ENCODE measurements around the gene LARP6. TPM values are rescaled to one million over a fixed set of nuclear protein-coding genes. Genes with fewer than 3 reads are reported as not detected.

LARP6 gene
- total RNA-seq, 1 donor: 36.7 TPM

DNA sequence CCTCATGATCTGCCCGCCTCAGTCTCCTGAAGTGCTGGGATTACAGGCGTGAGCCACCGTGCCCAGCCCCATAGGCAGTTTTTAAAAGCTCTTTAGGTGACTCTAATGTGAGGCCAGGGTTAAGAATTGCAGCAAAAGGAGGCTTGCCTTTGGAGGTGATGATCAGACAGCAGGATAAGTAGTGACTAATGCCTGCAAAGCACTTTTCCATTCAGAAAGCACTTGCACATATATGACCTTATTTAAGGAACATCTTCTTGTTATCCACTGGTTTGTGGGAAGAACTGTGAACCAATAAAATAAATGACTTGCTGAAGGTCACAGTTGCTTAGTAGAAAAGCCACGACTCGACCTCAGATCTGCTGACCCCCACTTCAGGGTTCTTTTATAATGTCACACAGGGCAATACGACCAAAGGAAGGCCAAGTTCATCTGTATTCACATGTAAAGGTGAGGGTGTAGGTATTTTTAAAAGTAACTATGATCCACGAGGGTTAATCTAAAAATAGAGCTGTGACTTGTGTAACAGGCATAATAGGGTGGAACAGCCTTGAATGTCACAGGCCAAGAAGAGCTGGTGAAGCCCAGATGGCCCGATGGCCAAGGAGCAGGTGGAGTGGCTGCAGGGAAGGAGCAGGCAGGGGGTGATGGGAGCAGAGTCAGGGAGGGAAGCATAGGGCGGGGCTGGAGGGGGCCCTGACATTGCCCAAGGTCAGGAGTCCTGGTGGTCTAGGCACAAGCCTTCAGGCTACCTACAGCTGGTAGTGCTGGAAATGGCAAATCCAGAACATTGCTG lies 24.4 kb downstream of the LARP6 start:
- DNase-seq (ENCODE audit: low read depth): no peak
- TF ChIP-seq, protein P1, sequence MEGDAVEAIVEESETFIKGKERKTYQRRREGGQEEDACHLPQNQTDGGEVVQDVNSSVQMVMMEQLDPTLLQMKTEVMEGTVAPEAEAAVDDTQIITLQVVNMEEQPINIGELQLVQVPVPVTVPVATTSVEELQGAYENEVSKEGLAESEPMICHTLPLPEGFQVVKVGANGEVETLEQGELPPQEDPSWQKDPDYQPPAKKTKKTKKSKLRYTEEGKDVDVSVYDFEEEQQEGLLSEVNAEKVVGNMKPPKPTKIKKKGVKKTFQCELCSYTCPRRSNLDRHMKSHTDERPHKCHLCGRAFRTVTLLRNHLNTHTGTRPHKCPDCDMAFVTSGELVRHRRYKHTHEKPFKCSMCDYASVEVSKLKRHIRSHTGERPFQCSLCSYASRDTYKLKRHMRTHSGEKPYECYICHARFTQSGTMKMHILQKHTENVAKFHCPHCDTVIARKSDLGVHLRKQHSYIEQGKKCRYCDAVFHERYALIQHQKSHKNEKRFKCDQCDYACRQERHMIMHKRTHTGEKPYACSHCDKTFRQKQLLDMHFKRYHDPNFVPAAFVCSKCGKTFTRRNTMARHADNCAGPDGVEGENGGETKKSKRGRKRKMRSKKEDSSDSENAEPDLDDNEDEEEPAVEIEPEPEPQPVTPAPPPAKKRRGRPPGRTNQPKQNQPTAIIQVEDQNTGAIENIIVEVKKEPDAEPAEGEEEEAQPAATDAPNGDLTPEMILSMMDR (IDR thresholded peaks at IDR 0.05; ENCODE audit: insufficient read depth, low read depth, low read length): no peak
- H3K4me3 ChIP-seq (ENCODE audit: low read depth, low read length): no peak overlapping the region

DNA sequence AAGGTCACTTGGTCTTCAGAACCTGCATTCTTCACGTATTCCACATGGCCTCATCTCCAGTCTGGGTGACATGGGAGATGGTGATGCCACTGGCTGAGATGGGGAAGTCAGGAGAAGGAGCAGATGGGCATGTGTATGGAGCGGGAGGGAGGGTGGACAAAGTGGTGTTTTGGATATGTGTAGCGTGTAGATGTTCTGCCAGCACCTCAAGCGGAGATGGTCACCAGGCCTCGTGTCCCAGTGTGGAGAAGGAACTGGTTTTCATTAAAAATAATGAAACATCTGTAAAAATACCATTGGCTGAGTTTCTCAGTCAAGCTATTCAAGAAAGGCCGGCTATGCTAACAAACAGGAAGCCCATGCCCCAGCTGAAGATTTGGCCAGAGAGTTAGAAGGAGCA lies 26.2 kb downstream of the LARP6 start:
- no peak overlapping the region for H3K4me3 ChIP-seq (ENCODE audit: low read depth, low read length)
- TF ChIP-seq, protein P1 (IDR thresholded peaks at IDR 0.05; ENCODE audit: insufficient read depth, low read depth, low read length): no peak
- no peak for DNase-seq (ENCODE audit: low read depth)

DNA sequence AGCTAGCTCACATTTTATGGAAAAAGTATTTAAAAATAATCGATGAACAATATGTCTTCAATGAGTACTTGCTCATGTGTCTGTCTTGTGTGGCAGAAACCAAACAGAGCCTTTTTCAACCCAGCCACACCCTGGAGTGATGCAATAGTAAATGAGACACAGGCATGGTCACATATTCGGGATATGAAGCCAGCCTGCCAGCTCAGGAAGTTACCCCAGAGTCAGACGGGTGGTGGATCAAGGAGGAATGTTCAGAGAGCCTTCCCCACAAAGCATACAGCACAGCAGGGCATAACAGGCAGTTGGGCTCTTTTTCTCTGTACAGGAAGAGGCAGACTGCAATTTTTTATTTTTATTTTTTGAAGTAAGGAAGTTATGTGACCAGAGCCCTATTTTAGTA lies 27.3 kb downstream of the LARP6 start:
- no peak overlapping the region for H3K4me3 ChIP-seq (ENCODE audit: low read depth, low read length)
- peak; percentile 88 for DNase-seq (ENCODE audit: low read depth)
- TF ChIP-seq, protein P1 (IDR thresholded peaks at IDR 0.05; ENCODE audit: insufficient read depth, low read depth, low read length): no peak

DNA sequence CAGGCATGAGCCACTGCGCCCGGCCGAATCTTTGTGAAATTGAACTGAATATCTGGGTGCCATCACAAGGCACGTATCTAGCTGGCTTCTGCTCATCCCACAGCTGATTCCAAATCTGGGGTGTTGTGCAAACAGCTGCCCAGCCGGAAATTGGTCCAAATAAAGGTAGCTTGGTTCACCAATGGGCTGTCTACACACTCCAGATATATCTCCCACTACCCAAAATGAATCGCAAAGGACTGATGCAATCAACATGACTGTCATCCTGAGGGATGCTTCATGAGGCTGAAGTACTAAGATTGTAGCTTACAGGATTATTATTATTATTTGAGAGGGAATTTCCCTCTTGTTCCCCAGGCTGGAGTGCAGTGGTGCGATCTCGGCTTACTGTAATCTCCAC lies 28.1 kb downstream of the LARP6 start:
- TF ChIP-seq, protein P1 (IDR thresholded peaks at IDR 0.05; ENCODE audit: insufficient read depth, low read depth, low read length): no peak
- DNase-seq (ENCODE audit: low read depth): no peak
- H3K4me3 ChIP-seq (ENCODE audit: low read depth, low read length): no peak overlapping the region

DNA sequence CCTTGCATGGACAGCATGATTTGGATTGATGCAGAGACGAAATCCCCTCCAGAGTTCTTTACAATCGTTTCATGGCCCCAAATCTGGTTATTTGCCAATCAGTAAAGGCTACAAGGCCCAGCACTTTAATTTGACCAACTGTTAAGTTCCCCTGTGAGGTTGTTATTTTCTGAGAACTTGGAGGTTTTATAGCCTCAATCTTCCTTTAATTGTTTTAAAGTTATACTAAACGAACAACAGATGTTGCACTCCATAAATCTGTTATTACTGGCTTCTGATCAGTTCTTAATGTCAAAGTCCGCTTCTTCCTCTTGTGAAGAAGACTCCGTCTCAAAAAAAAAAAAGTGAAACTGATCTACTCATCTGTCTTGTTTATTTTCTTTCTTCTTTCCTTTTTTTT lies 30.8 kb downstream of the LARP6 start:
- H3K4me3 ChIP-seq (ENCODE audit: low read depth, low read length): no peak overlapping the region
- TF ChIP-seq, protein P1 (IDR thresholded peaks at IDR 0.05; ENCODE audit: insufficient read depth, low read depth, low read length): no peak
- peak; percentile 20 for DNase-seq (ENCODE audit: low read depth)

DNA sequence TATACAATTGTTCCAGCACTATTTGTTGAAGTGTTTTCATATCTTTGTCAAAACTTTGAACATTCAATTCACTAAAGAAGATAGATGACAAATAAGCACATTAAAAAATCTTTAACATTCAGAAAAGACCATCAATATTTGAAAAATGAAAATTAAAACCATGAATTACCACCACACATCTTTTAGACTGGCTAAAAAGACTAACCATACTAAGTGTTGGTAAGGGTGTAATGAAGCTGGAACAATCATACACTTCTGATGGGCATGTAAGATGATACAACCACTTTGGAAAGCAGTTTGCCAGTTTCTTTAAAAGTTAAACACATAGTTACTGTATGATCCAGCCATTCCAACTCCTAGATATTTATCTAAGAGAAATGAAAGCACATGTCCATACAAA lies 33.7 kb downstream of the LARP6 start:
- H3K4me3 ChIP-seq (ENCODE audit: low read depth, low read length): no peak overlapping the region
- no peak for DNase-seq (ENCODE audit: low read depth)
- TF ChIP-seq, protein P1 (IDR thresholded peaks at IDR 0.05; ENCODE audit: insufficient read depth, low read depth, low read length): no peak

DNA sequence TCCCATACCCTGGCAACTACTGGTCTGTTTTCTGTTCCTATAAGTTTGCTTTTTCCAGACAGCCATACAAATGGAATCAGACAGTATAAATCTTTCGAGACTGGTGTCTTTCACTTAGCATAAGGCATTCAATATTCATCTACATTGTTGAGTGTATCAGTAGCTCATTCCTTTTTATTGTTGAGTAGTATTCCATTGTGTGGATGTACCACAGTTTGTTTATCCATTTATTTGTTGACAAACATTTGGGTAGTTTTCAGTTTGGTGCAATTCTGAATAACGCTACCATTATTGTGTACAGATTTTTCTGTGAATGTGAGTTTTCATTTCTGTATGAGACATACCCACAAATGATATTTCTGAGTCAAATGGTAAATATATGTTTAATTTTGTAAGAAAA lies 35.4 kb downstream of the LARP6 start:
- no peak overlapping the region for H3K4me3 ChIP-seq (ENCODE audit: low read depth, low read length)
- no peak for DNase-seq (ENCODE audit: low read depth)
- TF ChIP-seq, protein P1 (IDR thresholded peaks at IDR 0.05; ENCODE audit: insufficient read depth, low read depth, low read length): no peak
